ENCODE data around the gene AUNIP.

The AUNIP gene

DNA sequence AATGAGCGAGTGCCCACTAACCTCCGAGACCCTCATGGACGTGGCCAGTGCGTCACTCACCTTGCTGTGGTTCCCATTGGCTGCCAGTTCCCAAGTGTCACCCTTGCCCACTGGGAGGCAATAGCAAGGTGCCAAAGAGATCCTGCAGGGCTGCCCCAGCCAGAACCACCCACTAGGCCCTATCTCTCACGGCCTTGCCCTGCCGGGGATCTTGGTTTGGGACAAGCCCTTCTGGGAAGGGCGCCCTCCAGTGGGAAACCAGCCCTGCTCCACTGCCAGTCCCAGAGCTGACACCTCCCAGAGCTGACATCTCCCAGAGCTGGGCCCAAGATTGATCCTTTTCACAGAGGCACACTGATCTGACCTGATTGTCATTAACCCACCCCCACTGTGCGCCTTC lies 61.3 kb downstream of the AUNIP start:
- DNase-seq (ENCODE audit: low read depth in 2 of 2, low spot score in 1 of 2) = no peak

GRCh38 chr1:25796811-25797458 lies 62.3 kb downstream of the AUNIP start:
- DNase-seq (ENCODE audit: low read depth in 2 of 2, low spot score in 1 of 2) = peak; percentile 61 to 84

DNA sequence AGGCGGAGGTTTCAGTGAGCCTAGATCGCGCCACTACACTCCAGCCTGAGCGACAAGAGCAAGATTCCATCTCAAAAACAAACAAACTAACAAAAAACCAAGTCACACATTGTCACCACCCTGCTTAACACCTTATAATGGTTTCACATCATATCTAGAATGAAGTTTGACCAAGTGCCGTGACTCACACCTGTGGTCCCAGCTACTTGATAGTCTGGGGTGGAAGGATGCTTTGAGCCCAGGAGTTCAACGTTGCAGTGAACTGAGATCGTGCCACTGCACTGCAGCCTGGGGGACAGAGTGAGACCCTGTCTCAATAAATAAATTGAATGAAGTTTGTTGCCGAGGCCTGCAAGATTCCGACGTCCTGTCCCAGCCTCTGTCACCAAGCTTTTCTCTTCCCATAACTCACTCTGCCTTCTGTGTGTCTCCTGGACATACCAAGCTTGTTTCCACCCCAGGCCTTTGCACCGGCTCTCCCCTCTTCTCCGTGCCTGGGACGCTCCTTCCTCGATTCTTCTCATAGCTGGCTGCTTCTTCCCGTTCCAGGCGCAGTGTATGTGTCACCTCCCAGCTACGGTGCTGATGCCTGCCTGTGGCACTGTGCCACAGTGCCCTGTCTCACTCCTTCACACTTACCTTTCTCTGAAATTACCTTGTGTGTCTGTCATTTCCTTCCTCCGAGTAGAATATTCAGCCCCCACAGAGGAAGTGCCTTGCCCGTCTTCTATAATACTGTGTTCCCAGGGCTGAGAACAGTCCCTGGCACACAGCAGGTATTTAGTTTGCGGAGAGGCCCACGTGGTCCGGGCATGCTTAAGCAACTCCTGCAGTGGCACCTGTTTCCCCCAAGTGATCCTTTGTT lies 63.1 kb downstream of the AUNIP start:
- no peak for DNase-seq (ENCODE audit: low read depth in 2 of 2, low spot score in 1 of 2)

- DNase-seq (ENCODE audit: low read depth in 2 of 2, low spot score in 1 of 2) = no peak
Measured at GRCh38 chr1:25795211-25795610, 64.0 kb downstream of the AUNIP start.

- DNase-seq (ENCODE audit: low read depth in 2 of 2, low spot score in 1 of 2) = no peak
Measured at GRCh38 chr1:25794325-25794724, 64.9 kb downstream of the AUNIP start.

GRCh38 chr1:25793585-25794170 lies 65.6 kb downstream of the AUNIP start:
- no peak for DNase-seq (ENCODE audit: low read depth in 2 of 2, low spot score in 1 of 2)

- DNase-seq (ENCODE audit: low read depth in 2 of 2, low spot score in 1 of 2) = no peak
Measured at GRCh38 chr1:25792115-25792514, 67.1 kb downstream of the AUNIP start.

- DNase-seq (ENCODE audit: low read depth in 2 of 2, low spot score in 1 of 2) = no peak
Measured at GRCh38 chr1:25790472-25790871, 68.8 kb downstream of the AUNIP start.

DNA sequence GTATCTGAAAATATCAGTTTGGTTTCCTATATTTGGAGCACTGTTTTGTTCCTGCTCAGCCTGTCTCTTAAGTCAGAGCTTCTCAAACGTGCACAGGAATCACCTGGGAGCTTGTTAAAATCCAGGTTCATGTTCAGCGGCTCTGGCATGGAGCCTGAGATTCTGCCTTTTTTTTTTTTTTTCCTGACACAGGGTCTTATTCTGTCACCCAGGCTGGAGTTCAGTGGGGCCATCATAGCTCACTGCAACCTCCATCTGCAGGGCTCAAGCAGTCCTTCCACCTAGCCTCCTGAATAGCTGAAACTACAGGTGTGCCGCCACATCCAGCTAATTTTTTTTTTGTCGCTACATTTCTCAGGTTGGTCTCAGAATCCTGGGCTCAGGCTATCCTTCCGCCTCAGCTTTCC lies 71.5 kb downstream of the AUNIP start:
- DNase-seq (ENCODE audit: low read depth in 2 of 2, low spot score in 1 of 2) = no peak

DNA sequence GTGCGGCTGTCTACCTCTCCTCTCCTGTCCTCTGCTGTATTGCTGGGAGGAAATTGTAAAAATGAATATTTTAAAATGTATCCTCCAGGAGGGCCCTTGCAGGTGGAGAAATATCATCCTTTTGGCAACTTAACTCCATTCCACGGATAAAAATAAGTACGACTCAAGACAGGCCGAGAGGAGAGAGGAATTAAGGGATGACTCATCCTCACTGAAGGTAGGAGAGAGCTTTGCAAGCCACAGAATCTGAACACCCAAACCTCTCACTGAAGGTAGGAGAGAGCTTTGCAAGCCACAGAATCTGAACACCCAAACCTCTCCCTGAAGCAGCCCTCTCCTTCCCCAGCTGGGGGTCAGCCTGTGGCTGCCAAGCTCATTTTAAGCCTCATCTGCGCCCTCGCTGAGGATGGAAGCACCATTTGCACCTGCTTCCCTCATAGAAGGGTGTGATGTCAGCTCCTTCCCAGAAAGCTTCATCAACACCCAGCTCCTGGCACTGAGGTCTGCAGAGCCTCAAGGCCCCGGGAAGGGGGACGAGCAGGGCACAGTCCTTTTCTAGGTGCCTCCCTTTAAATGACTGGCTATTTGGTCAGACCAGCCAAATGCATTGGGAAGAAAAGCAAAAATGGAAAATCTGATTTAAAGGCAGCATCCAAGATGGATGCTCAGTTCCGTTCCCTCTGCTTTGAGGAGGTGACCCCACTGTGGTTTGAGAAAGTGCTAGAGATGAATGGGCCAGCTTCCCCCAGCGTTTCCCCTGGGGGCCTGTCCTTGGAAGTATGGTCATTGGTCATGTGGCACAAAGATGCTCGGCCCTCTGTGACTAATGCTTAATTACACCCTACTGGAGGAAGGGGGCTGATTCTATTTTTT lies 72.1 kb downstream of the AUNIP start:
- no peak for DNase-seq (ENCODE audit: low read depth in 2 of 2, low spot score in 1 of 2)

- DNase-seq (ENCODE audit: low read depth in 2 of 2, low spot score in 1 of 2) = no peak
Measured at GRCh38 chr1:25785333-25786067, 73.8 kb downstream of the AUNIP start.

- no peak for DNase-seq (ENCODE audit: low read depth in 2 of 2, low spot score in 1 of 2)
Measured at GRCh38 chr1:25784575-25785051, 74.6 kb downstream of the AUNIP start.
